ENCODE results near the gene GAK. TPM values are rescaled to one million over a fixed set of nuclear protein-coding genes. Genes with fewer than 3 reads are reported as not detected.

The GAK gene
- total RNA-seq, 1 donor from 2014 or later: 86.9 TPM

DNA sequence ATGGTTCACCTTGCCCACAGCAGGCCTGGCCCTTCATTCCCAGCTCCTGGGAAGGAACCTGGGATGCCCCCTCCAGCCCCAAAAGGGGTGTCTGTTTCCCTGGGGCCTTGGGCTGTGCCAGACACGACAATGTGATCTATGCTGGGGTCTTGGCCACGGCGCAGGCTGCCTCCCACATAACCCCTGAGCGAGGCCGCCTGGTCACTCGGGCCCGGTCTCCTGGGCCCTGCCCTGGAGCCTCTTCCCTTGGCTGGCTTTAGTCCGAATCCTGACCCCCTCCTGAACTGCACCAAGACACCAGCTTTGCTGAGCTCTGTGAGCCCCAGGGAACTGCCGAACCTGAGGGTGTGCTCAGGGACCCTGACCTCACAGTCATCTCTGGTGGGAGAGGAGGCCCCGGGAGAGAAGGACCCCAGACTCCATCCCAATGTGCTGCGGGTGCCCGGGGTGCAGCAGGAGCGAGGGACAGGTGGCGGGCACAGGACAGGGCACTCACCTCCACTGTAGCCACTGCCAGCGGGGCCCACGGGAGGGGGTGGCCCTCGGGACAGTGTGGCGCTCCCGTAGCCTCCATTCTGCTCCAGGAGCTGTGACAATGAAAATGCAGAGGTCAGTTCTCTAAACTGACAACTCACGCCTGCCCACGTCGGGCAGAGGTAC lies 42.0 kb downstream of the GAK start:
- Histone ChIP-seq H3K4me3 (ENCODE audit: insufficient read depth, low read depth, low read length) (no peak overlapping the region), H4K20me1 (ENCODE audit: insufficient read depth, low read length) (peaks cover 25% of the 10 kb centered on the region), H3K9me3 (ENCODE audit: insufficient read depth, low read depth, low read length) (no peaks in the 10 kb centered on the region), H3K27me3 (ENCODE audit: insufficient read depth, low read length) (no peaks in the 10 kb centered on the region), H3K4me1 (ENCODE audit: insufficient read depth, low read length) (no peaks in the 10 kb centered on the region), H3K79me2 (ENCODE audit: insufficient read depth, low read length) (peaks cover 1% of the 10 kb centered on the region), H3K36me3 (ENCODE audit: insufficient read depth, low read length) (peaks cover 6% of the 10 kb centered on the region), H3K9ac (ENCODE audit: low read length) (no peak overlapping the region), H2AFZ (ENCODE audit: low read depth, low read length) (no peak overlapping the region), H3K27ac (ENCODE audit: low read depth, low read length) (no peak overlapping the region), H3K4me2 (ENCODE audit: low read length) (no peak overlapping the region)
- DNase-seq (ENCODE audit: low read depth): no peak
- Mint-ChIP-seq H3K4me3 (ENCODE audit: unreplicated experiment) (no peak overlapping the region), H3K27me3 (ENCODE audit: low read depth, unreplicated experiment) (no peaks in the 10 kb centered on the region), H3K36me3 (ENCODE audit: low read depth, unreplicated experiment) (peaks cover 5% of the 10 kb centered on the region), H3K27ac (ENCODE audit: unreplicated experiment) (no peak overlapping the region), H3K9me3 (ENCODE audit: unreplicated experiment) (no peaks in the 10 kb centered on the region), H3K4me1 (ENCODE audit: low read depth, unreplicated experiment) (no peaks in the 10 kb centered on the region)
- no peak for FAIRE-seq
- TF ChIP-seq EZH2 (IDR thresholded peaks at IDR 0.05; ENCODE audit: insufficient read depth, low read length): no peak
- TF ChIP-seq, protein P1, sequence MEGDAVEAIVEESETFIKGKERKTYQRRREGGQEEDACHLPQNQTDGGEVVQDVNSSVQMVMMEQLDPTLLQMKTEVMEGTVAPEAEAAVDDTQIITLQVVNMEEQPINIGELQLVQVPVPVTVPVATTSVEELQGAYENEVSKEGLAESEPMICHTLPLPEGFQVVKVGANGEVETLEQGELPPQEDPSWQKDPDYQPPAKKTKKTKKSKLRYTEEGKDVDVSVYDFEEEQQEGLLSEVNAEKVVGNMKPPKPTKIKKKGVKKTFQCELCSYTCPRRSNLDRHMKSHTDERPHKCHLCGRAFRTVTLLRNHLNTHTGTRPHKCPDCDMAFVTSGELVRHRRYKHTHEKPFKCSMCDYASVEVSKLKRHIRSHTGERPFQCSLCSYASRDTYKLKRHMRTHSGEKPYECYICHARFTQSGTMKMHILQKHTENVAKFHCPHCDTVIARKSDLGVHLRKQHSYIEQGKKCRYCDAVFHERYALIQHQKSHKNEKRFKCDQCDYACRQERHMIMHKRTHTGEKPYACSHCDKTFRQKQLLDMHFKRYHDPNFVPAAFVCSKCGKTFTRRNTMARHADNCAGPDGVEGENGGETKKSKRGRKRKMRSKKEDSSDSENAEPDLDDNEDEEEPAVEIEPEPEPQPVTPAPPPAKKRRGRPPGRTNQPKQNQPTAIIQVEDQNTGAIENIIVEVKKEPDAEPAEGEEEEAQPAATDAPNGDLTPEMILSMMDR (IDR thresholded peaks at IDR 0.05; ENCODE audit: insufficient read depth, low read depth, low read length): no peak

DNA sequence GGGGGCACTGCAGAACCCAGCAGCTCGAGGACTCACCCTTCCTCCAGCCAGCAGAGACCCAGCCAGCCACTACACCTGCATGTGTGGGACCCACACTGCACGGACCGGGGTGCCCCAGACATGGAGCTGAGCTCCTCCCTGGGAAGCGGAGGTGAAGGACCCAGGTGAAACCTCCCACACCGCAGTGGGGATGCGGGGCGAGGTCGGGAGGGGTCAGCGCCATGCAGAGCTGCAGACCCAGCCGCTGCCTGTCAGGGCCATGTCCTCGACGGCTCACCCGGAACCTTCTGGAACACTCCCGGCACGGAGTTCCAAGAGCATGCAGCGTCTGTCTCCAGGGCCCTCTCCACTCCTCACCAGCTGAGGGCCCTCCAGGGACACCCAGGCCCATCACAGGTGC lies 42.6 kb downstream of the GAK start:
- no peaks in the 10 kb centered on the region for H3K4me1 Mint-ChIP-seq (ENCODE audit: low read depth, unreplicated experiment)
- Histone ChIP-seq H3K4me2 (ENCODE audit: low read length) (no peak overlapping the region), H3K4me1 (ENCODE audit: insufficient read depth, low read length) (no peaks in the 10 kb centered on the region), H3K9me3 (ENCODE audit: insufficient read depth, low read depth, low read length) (no peaks in the 10 kb centered on the region), H3K27ac (ENCODE audit: low read depth, low read length) (no peak overlapping the region), H3K9ac (ENCODE audit: low read length) (no peak overlapping the region), H2AFZ (ENCODE audit: low read depth, low read length) (no peak overlapping the region), H3K27me3 (ENCODE audit: insufficient read depth, low read length) (no peaks in the 10 kb centered on the region), H3K79me2 (ENCODE audit: insufficient read depth, low read length) (no peaks in the 10 kb centered on the region), H4K20me1 (ENCODE audit: insufficient read depth, low read length) (peaks cover 27% of the 10 kb centered on the region), H3K36me3 (ENCODE audit: insufficient read depth, low read length) (peaks cover 3% of the 10 kb centered on the region), H3K4me3 (ENCODE audit: insufficient read depth, low read depth, low read length) (no peak overlapping the region)
- peaks cover 5% of the 10 kb centered on the region for H3K36me3 Mint-ChIP-seq (ENCODE audit: low read depth, unreplicated experiment)
- no peak overlapping the region for H3K4me3 Mint-ChIP-seq (ENCODE audit: unreplicated experiment)
- no peaks in the 10 kb centered on the region for H3K9me3 Mint-ChIP-seq (ENCODE audit: unreplicated experiment)
- no peaks in the 10 kb centered on the region for H3K27me3 Mint-ChIP-seq (ENCODE audit: low read depth, unreplicated experiment)
- no peak for FAIRE-seq
- H3K27ac Mint-ChIP-seq (ENCODE audit: unreplicated experiment): no peak overlapping the region
- TF ChIP-seq EZH2 (IDR thresholded peaks at IDR 0.05; ENCODE audit: insufficient read depth, low read length): no peak
- TF ChIP-seq, protein P1 (IDR thresholded peaks at IDR 0.05; ENCODE audit: insufficient read depth, low read depth, low read length): no peak
- no peak for DNase-seq (ENCODE audit: low read depth)

DNA sequence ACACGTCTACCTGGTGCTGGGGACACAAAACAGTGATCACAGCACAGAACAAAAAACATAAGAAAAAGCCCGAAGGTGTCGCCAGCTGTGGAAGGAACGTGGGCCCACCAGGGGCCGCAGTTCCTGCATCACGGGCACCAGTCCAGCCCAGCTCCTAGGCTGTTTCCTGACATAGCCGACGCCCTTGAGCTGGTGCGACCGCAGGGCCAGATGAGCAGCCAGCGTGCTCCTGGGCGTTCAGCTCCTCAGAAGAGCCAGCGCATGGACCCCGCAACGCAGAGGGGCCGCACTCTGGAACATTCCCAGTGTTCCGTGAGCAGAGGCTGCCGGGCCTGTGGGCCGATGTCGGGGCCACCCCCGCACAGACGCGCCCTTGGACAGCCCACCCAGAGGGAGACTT lies 44.1 kb downstream of the GAK start:
- H3K27ac Mint-ChIP-seq (ENCODE audit: unreplicated experiment): no peak overlapping the region
- no peaks in the 10 kb centered on the region for H3K9me3 Mint-ChIP-seq (ENCODE audit: unreplicated experiment)
- Histone ChIP-seq H3K27ac (ENCODE audit: low read depth, low read length) (no peak overlapping the region), H2AFZ (ENCODE audit: low read depth, low read length) (no peak overlapping the region), H4K20me1 (ENCODE audit: insufficient read depth, low read length) (peaks cover 24% of the 10 kb centered on the region), H3K79me2 (ENCODE audit: insufficient read depth, low read length) (no peaks in the 10 kb centered on the region), H3K4me1 (ENCODE audit: insufficient read depth, low read length) (no peaks in the 10 kb centered on the region), H3K9me3 (ENCODE audit: insufficient read depth, low read depth, low read length) (no peaks in the 10 kb centered on the region), H3K36me3 (ENCODE audit: insufficient read depth, low read length) (peaks cover 3% of the 10 kb centered on the region), H3K4me3 (ENCODE audit: insufficient read depth, low read depth, low read length) (no peak overlapping the region), H3K4me2 (ENCODE audit: low read length) (no peak overlapping the region), H3K9ac (ENCODE audit: low read length) (no peak overlapping the region), H3K27me3 (ENCODE audit: insufficient read depth, low read length) (no peaks in the 10 kb centered on the region)
- H3K4me1 Mint-ChIP-seq (ENCODE audit: low read depth, unreplicated experiment): no peaks in the 10 kb centered on the region
- H3K36me3 Mint-ChIP-seq (ENCODE audit: low read depth, unreplicated experiment): peaks cover 5% of the 10 kb centered on the region
- no peaks in the 10 kb centered on the region for H3K27me3 Mint-ChIP-seq (ENCODE audit: low read depth, unreplicated experiment)
- FAIRE-seq: no peak
- DNase-seq (ENCODE audit: low read depth): no peak
- no peak overlapping the region for H3K4me3 Mint-ChIP-seq (ENCODE audit: unreplicated experiment)
- TF ChIP-seq, protein P1 (IDR thresholded peaks at IDR 0.05; ENCODE audit: insufficient read depth, low read depth, low read length): no peak
- no peak for TF ChIP-seq EZH2 (IDR thresholded peaks at IDR 0.05; ENCODE audit: insufficient read depth, low read length)

Measured in astrocyte (in vitro differentiated cells and primary cell).